Rectal smooth muscle tissue (tissue), 1 donor: ENCODE results near the gene CEACAM4.

Experiments used
- H3K27ac ChIP-seq: one replicate; pipeline ENCODE4 v1.7.0; 2013; ENCODE audit warnings: low read depth, low read length, inconsistent platforms
- H3K27me3 ChIP-seq: one replicate; pipeline ENCODE4 v1.7.0; 2013; ENCODE audit warnings: low read length; ENCODE audit not compliant: control insufficient read depth, insufficient read depth
- H3K36me3 ChIP-seq: one replicate; pipeline ENCODE4 v1.7.0; 2013; ENCODE audit warnings: low read length; ENCODE audit not compliant: control insufficient read depth, insufficient read depth
- H3K4me1 ChIP-seq: one replicate; pipeline ENCODE4 v1.7.0; 2013; ENCODE audit warnings: low read length; ENCODE audit not compliant: control insufficient read depth, insufficient read depth
- H3K4me3 ChIP-seq: one replicate; pipeline ENCODE4 v1.7.0; 2013; ENCODE audit warnings: low read length
- H3K9ac ChIP-seq: one replicate; pipeline ENCODE4 v1.7.0; 2013; ENCODE audit warnings: low read length

Gene CEACAM4

GRCh38 chr19:41627966-41628675 lies 1.2 kb upstream of the CEACAM4 start:
- H3K4me3 ChIP-seq = no peak overlapping the region
- no peaks in the 10 kb centered on the region for H3K4me1 ChIP-seq
- H3K27me3 ChIP-seq = no peaks in the 10 kb centered on the region

DNA sequence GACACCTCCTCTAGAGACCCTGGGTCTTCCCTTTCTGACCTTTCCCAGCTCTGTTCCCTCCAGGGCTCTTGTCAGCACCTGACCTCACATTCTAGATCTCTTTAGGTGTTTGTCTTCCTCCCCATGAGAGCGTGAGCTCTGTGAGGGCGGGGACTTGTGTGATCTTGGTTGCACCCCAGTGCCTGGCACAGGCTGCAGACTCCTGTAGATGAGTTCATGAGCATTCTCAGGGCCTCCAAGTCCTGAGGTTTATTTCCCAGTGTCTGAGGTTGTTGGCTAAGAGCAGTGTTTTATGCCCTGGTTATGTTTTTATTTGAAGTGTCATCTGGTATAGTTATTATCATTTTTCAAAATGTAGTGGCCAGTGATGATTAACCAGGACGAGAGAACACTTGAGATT lies 596 bp downstream of the CEACAM4 start:
- Histone ChIP-seq H3K27ac (no peak overlapping the region), H3K36me3 (no peaks in the 10 kb centered on the region), H3K4me3 (no peak overlapping the region), H3K27me3 (no peaks in the 10 kb centered on the region), H3K4me1 (no peaks in the 10 kb centered on the region), H3K9ac (no peak overlapping the region)

More at GRCh38 chr19:41627966-41628675, 1.2 kb upstream of the CEACAM4 start:
- H3K9ac ChIP-seq = no peak overlapping the region
- H3K36me3 ChIP-seq = no peaks in the 10 kb centered on the region
- H3K27ac ChIP-seq = no peak overlapping the region

- H3K4me3 ChIP-seq = no peak overlapping the region
- no peak overlapping the region for H3K9ac ChIP-seq
- H3K4me1 ChIP-seq = no peaks in the 10 kb centered on the region
- no peaks in the 10 kb centered on the region for H3K36me3 ChIP-seq
- H3K27me3 ChIP-seq = no peaks in the 10 kb centered on the region
- H3K27ac ChIP-seq = no peak overlapping the region
Observed at GRCh38 chr19:41624937-41625336, 1.9 kb downstream of the CEACAM4 start.

DNA sequence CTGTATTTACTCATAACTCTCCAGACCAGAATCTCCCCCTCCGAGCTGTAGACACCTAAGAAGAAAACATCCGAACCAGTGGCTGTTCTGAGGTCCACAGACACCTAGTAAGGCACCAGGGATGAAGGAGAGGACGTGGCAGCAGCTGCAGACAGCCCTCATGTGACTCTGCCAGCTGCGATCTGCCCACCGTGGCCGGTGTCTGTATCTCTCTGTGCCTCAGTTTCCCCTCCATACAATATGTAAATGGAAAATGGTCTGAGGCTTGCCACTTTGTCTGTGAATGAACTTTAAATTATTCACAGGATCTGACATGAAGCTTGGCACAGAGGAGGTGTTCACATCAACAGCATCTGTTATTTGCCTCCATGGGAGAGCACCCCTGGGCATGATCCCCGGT lies 2.4 kb downstream of the CEACAM4 start:
- Histone ChIP-seq H3K4me3 (no peak overlapping the region), H3K36me3 (no peaks in the 10 kb centered on the region), H3K27me3 (no peaks in the 10 kb centered on the region)

GRCh38 chr19:41623360-41623759 lies 3.5 kb downstream of the CEACAM4 start:
- no peak overlapping the region for H3K27ac ChIP-seq
- H3K27me3 ChIP-seq = no peaks in the 10 kb centered on the region

More for the DNA sequence above, 2.4 kb downstream of the CEACAM4 start:
- Histone ChIP-seq H3K4me1 (no peaks in the 10 kb centered on the region), H3K9ac (no peak overlapping the region), H3K27ac (no peak overlapping the region)

DNA sequence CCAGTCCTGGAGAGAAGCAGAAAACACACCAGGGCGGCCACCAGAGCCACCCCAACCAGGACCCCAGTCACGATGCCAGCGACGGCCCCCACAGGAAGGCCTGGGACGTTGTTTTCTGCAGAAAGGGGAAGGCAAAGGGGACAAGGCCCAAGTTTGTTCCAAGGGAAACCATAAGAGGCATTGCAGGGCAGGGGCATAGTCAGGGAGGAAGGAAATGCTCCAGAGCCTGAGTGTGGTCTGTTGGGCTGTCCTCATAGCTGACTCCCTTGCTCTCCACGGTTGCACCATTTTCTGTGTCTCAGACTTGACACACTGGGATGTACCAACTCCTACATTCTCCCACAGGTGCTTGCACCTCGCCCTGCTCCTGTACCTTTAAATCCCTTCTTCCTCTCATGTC lies 5.2 kb downstream of the CEACAM4 start:
- H3K27me3 ChIP-seq = no peaks in the 10 kb centered on the region
- no peaks in the 10 kb centered on the region for H3K36me3 ChIP-seq
- no peaks in the 10 kb centered on the region for H3K4me1 ChIP-seq
- no peak overlapping the region for H3K27ac ChIP-seq
- H3K4me3 ChIP-seq = no peak overlapping the region
- H3K9ac ChIP-seq = no peak overlapping the region

More at GRCh38 chr19:41623360-41623759, 3.5 kb downstream of the CEACAM4 start:
- Histone ChIP-seq H3K4me1 (no peaks in the 10 kb centered on the region), H3K4me3 (no peak overlapping the region), H3K9ac (no peak overlapping the region), H3K36me3 (no peaks in the 10 kb centered on the region)

DNA sequence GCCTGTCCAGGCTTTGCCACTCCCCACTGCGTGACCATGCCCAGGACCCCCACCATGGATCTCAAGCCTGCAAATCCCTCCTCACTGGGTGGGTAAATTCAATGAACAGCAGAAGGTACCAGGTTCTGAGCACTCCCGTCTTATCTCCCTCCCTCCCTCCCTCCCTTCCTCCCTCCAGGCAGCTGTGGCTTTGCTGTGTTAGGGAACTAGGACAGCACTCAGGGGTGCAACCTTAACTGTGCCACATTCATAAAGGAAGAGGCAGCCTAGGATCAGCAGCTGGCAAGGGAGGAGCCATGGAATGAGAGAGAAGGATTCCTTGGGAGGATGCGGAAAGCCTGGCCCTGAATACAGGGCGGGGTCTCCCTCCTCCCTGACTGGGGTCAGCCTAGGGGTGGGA lies 5.6 kb downstream of the CEACAM4 start:
- H3K9ac ChIP-seq = no peak overlapping the region
- H3K27me3 ChIP-seq = no peaks in the 10 kb centered on the region
- no peaks in the 10 kb centered on the region for H3K36me3 ChIP-seq
- H3K4me3 ChIP-seq = no peak overlapping the region
- no peaks in the 10 kb centered on the region for H3K4me1 ChIP-seq
- H3K27ac ChIP-seq = no peak overlapping the region

DNA sequence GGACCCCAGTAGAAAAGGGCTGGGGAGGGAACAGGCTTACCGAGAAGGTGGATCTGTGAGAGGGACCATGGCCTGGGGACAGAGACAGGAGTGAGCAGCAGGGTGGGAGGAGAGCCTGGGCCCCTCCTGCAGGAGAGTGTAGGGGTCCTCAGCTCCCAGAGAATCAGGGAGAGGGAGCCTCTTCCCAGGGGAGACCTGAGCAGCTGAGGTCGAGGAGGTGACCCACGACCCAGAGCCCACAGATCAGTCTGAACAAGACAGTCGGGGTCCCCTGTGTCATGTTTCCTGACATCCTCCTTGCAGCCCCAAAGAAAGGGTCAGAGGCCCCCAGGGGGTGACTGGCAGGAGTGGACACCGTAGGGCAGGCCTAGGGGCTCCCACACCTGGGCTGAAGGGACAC lies 6.7 kb downstream of the CEACAM4 start:
- Histone ChIP-seq H3K4me3 (no peak overlapping the region), H3K4me1 (no peaks in the 10 kb centered on the region), H3K36me3 (no peaks in the 10 kb centered on the region), H3K27ac (no peak overlapping the region), H3K27me3 (no peaks in the 10 kb centered on the region), H3K9ac (no peak overlapping the region)

DNA sequence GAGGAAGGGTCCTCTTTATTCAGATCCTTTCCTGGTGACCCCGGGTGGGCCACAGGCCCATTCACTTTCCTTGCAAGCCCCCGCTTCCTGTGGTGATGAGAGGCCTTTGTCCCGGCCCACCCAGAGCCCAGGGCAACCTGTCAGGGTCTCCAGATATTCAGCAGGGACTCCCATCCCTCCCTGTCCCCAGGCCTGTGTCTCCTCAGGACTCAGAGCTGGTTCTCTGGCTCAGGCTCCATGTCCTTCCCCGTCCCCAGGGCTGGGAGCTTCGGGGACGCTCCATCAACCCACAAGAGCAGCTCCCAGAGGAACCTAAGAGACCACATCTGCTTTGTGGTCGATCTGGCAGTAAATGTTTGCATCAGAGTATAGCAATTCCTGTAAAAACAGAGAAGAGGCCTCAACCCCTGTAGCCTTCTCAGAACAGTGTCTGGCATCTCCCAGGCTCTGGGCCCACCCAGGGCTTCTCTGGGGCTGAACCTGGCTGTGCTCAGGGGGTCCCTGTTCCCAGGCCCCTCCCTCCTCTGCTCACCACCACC lies 7.8 kb downstream of the CEACAM4 start:
- Histone ChIP-seq H3K4me3 (no peak overlapping the region), H3K4me1 (no peaks in the 10 kb centered on the region), H3K9ac (no peak overlapping the region), H3K27ac (no peak overlapping the region), H3K27me3 (no peaks in the 10 kb centered on the region), H3K36me3 (no peaks in the 10 kb centered on the region)

GRCh38 chr19:41617941-41618730 lies 8.7 kb downstream of the CEACAM4 start:
- Histone ChIP-seq H3K27ac (no peak overlapping the region), H3K36me3 (no peaks in the 10 kb centered on the region), H3K27me3 (no peaks in the 10 kb centered on the region), H3K9ac (no peak overlapping the region), H3K4me1 (no peaks in the 10 kb centered on the region), H3K4me3 (no peak overlapping the region)

DNA sequence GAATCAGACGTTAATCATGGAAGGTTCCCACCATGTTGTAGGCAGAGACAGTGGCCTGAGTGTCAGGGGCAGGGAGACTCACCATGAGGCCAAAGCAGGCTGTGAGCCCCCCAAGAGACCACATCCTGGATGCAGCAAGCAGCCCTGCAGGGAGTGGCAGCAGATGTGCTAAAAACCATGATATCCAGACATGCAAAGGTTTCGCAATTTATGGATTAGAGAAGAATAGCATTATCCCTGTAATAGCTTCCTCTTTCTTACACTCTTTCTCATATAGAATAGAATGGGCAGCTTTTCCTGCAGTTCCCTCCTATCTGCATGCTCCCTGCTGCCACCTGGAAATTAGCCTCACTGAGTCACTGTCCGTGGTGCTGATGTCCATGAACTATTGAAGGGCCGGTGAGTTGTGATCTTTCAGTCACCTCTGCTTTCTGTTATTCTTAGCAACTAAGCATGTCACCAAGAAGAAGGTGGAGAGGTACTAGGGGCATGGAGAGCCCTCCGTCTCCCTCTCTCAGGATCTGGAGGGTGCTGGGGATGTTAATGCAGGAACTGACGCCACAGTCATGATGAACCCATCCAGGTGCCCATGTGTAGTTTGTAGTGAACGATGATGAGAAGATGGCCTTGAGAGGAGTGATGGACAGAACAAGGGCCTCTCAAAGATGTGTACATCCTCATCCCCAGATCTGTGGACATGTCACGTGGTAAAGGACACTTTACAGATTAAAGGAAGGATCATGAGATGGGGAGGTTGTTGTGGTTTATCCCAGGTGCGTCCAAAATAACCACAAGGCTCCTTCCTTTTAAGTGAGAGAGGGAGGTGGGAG lies 9.9 kb downstream of the CEACAM4 start:
- Histone ChIP-seq H3K4me3 (no peak overlapping the region), H3K27ac (no peak overlapping the region), H3K9ac (no peak overlapping the region), H3K4me1 (no peaks in the 10 kb centered on the region), H3K36me3 (no peaks in the 10 kb centered on the region), H3K27me3 (no peaks in the 10 kb centered on the region)

- Histone ChIP-seq H3K9ac (no peak overlapping the region), H3K27me3 (peaks cover 3% of the 10 kb centered on the region), H3K27ac (no peak overlapping the region), H3K4me1 (no peaks in the 10 kb centered on the region), H3K4me3 (no peak overlapping the region), H3K36me3 (no peaks in the 10 kb centered on the region)
Observed at GRCh38 chr19:41615207-41615606, 11.7 kb downstream of the CEACAM4 start.
